GM18873 (cell line): ENCODE data around the gene GPR83.
"Not testable (repeated sequence)": the region's sequence is repeated elsewhere in the genome, so short reads cannot be mapped to it uniquely, and the experiment has no call there.

Experiments
- ATAC-seq: cut with Tn5 transposase; IDR thresholded peaks from one replicate; pipeline ENCODE4 v1.9.1; 2021; ENCODE audit warnings: mild to moderate bottlenecking, moderate library complexity, moderate number of reproducible peaks; ENCODE audit not compliant: unreplicated experiment, low FRiP score

Gene GPR83

DNA sequence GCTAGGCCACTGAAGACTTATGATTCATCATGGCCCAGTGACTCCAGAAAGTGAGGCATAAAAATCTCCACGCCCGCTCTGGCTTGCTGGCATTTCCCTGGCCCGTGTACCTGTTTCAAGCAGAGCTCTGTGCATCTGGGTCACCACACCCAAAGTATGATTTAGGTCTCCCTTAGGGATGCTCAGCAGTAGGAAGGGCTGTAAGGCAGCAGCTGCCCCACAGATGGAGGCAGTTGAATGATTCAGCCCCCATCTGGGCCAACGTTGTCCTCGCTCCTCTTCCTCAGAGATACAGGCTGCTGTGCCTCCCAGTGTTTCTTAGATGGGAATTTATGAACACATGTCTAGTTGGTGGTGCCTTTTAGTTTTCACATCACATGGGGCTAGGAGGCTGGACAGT is 21.6 kb downstream of the GPR83 start:
- no peak for ATAC-seq

DNA sequence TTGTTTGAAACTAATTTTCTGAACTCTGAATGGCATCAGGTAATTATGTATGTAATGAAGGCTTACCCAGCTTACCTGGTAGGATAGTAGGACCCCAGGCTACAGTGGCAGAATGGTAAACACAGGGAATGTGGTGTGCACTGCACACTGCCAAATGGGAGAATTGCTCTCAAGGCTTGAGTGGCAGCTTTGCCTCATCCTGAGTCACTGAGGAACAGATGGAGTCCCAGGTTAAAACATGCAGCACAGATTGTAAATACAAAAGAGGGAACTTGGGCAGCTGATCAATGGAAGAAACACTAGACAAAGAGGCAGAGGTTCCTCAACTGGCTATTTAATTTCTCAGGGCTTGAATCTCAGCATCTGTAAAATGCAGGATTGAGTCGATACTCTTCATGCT is 24.4 kb downstream of the GPR83 start:
- ATAC-seq = no peak

DNA sequence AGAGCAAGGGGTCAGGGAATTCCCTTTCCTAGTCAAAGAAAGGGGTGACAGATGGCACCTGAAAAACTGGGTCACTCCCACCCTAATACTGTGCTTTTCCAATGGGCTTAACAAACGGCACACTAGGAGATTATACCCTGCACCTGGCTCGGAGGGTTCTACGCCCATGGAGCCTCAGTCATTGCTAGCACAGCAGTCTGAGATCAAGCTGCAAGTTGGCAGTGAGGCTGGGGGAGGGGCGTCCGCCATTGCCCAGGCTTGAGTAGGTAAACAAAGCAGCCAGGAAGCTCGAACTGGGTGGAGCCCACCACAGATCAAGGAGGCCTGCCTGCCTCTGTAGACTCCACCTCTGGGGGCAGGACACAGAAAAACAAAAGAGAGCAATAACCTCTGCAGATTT is 30.6 kb downstream of the GPR83 start:
- ATAC-seq = not testable (repeated sequence)

DNA sequence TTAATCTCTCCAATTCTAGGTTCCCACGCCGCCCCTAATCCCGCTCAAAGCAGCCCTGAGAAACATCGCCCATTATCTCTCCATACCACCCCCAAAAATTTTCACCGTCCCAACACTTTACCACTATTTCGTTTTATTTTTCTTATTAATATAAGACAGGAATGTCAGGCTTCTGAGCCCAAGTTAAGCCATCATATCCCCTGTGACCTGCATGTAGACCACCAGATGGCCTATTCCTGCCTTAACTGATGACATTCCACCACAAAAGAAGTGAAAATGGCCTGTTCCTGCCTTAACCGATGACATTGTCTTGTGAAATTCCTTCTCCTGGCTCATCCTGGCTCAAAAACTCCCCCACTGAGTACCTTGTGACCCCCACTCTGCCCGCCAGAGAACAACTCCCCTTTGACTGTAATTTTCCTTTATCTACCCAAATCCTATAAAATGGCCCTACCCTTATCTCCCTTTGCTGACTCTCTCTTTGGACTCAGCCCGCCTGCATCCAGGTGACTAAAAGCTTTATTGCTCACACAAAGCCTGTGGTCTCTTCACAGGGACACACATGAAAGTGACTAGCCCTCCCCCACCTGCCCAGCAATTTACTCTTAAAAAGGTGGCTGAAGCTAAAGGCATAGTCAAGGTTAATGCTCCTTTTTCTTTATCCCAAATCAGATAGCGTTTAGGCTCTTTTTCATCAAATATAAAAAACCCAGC is 50.2 kb downstream of the GPR83 start:
- not testable (repeated sequence) for ATAC-seq

DNA sequence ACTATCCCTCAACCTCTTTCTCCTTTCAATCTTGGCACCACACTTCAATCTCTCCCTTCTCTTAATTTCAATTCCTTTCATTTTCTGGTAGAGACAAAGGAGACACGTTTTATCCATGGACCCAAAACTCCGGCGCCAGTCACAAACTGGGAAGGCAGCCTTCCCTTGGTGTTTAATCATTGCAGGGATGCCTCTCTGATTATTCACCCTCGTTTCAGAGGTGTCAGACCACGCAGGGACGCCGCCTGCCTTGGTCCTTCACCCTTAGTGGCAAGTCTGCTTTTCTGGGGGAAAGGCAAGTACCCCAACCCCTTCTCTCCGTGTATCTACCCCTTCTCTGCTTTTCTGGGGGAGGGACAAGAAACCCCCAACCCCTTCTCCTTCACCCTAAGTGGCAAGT is 54.9 kb downstream of the GPR83 start:
- ATAC-seq = not testable (repeated sequence)

DNA sequence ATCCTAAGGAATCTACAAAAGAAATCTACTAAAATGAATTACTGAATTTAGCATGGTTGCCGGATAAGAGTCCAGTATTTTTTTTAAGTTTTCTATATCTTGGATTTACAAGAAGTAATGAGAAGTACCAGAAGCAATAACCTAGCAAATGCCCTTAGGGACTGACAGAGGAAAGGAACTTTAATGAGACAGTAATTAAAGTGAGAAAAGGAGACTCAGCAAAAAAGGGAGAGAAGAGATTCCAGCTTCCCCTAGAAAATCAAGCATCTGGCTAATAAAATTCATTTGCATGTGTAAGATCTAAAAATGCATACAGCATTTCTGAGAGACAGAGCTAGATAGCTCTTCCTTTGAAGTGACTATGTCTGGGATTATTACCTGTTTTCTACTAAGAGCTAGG is 57.7 kb downstream of the GPR83 start:
- no peak for ATAC-seq

DNA sequence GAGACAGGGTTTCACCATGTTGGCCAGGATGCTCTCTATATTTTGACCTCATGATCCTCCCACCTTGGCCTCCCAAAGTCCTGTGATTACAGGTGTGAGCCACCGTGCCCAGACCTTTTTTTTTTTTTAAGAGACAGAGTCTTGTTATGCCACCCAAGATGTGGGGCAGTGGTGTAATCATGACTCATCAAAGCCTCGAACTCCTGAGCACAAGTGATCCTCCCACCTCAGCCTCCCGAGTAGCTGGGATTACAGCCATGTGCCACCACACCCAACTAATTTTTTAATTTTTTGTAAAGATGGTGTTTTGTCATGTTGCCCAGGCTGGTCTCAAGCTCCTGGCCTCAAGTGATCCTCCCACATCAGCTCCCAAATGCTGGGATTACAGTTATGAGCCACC is 59.0 kb downstream of the GPR83 start:
- ATAC-seq = no peak

DNA sequence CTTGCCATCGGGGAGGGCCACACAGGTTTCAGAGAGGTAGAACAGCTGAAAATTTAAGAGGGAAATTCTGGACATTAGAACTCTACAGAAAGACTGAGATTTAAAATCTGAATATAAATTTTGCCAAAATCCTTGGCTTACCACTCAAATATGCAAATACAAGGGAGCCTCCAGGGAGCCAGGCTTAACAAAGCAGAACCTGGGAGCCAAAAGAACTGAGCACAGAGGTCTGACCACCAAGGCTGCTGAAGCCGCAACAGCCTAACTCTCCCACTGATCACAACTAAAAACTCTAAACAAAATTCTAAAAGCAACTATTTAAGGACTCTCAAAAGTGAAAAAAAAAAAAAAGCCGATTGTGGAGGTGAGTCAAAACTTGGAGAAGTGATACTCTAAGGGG is 62.6 kb downstream of the GPR83 start:
- no peak for ATAC-seq

DNA sequence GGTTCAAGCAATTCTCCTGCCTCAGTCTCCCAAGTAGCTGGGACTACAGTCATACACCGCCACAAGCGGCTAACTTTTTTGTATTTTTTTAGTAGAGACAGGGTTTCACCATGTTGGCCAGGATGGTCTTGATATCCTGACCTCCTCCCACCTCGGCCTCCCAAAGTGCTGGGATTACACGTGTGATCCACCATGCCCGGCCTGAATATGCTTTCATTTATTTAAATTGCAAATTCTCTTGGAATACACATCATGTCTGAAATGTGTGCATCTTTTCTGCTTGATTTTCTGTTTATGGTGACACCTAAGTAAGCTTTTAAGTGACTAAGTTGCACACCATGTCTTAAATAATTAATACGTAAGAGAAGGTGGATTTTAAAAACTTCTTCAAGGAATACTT is 65.2 kb downstream of the GPR83 start:
- ATAC-seq = no peak

DNA sequence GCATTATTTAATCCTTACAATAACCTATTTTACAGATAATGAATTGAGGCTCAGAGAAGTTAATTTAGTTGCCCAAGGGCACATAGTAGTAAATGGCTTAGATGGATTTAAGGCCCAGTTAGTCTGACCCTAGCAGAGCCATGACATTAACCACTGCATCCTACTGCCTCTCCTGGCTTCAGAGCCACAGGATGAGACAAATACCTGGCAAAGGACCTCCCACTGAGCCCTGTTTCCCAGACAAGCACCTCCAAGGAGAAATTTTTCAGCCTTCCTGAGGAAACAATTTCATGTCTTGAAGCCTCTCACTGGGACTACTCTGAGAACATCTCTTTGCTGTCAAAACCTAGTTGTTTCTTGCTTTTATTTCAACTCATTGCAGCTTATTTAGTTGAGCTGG is 68.4 kb downstream of the GPR83 start:
- ATAC-seq = no peak

DNA sequence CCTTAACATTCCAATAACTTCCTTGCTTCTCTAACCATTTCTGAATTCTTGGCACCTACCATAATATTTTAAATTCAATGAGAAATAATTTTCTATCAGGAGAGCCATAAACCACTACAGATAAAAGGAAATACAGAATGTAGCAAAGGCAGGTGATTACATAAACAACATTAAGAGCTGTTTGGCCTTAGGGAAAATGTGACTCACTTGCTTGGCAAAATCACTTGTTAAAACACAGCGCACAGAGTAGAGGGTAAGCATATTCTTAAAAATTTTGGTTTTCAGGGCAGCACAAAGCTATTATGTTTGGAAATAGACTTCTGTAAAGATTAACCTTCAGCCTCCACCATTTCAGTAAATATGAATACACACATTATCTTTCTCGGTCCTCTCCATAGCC is 70.4 kb downstream of the GPR83 start:
- no peak for ATAC-seq

DNA sequence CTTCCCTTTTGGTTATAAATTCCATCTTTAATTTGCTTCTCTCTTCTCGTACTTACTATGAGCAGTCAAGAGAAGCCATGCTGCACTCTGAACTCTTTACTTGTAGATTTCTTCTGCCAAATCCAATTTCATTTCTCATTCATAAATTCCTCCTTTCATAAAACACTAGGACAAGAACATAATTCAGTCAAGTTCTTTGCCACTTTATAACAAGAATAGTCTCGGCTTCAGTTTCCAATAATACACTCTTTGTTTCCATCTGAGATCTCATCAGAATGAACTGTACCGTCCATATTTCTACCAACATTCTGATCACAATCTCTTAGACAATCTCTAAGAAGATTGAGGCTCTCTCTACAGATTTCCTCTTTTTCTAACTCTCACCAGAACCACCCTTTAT is 71.7 kb downstream of the GPR83 start:
- no peak for ATAC-seq

DNA sequence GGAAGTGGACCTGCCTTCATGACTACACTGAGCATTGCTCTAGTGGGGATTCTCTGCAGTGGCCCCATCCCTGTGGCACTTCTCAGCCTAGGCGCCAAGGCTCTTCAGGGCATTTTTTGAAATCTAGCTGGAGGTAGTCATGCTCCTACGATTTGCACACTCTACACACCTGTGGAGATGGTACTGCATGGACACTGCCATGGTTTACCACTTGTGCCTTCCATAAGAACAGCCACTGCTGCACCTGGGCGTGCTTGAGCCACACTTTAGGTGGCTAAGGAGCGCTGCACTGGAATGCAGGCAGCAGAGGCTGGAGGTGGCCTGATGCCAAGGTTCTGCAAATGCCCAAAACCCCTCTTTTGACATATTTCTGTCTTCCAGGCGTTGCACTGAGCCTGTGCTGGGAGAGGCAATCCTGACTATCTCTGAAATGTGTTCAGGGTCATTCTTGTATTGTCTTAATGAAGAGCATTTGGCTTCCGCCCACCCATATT is 72.6 kb downstream of the GPR83 start:
- no peak for ATAC-seq
